Mesenchymal stem cell (in vitro differentiated cells and primary cell): Measurements from ENCODE around the gene UBE2QL1.

Experiments used
- DNase-seq: peaks from one replicate; pipeline ENCODE4 v3.0.0-alpha.2; 2013
- H2AFZ ChIP-seq: one replicate; pipeline ENCODE4 v1.6.1; 2013; ENCODE audit warnings: low read depth, mild to moderate bottlenecking, control low read depth, inconsistent platforms, low read length, moderate library complexity
- H2AK5ac ChIP-seq: 2 replicates; pipeline ENCODE4 v1.6.1; 2013; ENCODE audit warnings: low read length, moderate library complexity, mild to moderate bottlenecking, inconsistent platforms; ENCODE audit not compliant: severe bottlenecking
- H2BK120ac ChIP-seq: one replicate; pipeline ENCODE4 v1.6.1; 2013; ENCODE audit warnings: low read depth, mild to moderate bottlenecking, inconsistent platforms, low read length, moderate library complexity
- H2BK12ac ChIP-seq, 2 experiments: one replicate each; pipeline ENCODE4 v1.6.1; 2013; ENCODE audit warnings: inconsistent platforms in 2 of 2, low read length in 2 of 2, mild to moderate bottlenecking in 2 of 2, moderate library complexity in 2 of 2, control low read depth in 1 of 2
- H2BK15ac ChIP-seq: one replicate; pipeline ENCODE4 v1.6.1; 2013; ENCODE audit warnings: mild to moderate bottlenecking, low read depth, inconsistent platforms; ENCODE audit not compliant: poor library complexity, severe bottlenecking
- H2BK5ac ChIP-seq: 2 replicates; pipeline ENCODE4 v1.6.1; 2013; ENCODE audit warnings: low read depth, mild to moderate bottlenecking, low read length, control low read depth, inconsistent platforms; ENCODE audit not compliant: poor library complexity, severe bottlenecking
- H3K14ac ChIP-seq, 2 experiments: one replicate each; pipeline ENCODE4 v1.6.1; 2013; ENCODE audit warnings: inconsistent platforms in 2 of 2, low read length in 2 of 2, control low read depth in 1 of 2, mild to moderate bottlenecking in 1 of 2, moderate library complexity in 1 of 2
- H3K18ac ChIP-seq, 2 experiments: one replicate each; pipeline ENCODE4 v1.6.1; 2013; ENCODE audit warnings: inconsistent platforms in 2 of 2, low read length in 2 of 2, control low read depth in 1 of 2, low read depth in 1 of 2, mild to moderate bottlenecking in 1 of 2
- H3K23ac ChIP-seq, 2 experiments: one replicate each; pipeline ENCODE4 v1.6.1; 2013; ENCODE audit warnings: inconsistent platforms in 2 of 2, low read length in 2 of 2, mild to moderate bottlenecking in 2 of 2, moderate library complexity in 2 of 2, control low read depth in 1 of 2
- H3K27ac ChIP-seq: 2 replicates; pipeline ENCODE4 v1.5.1; 2013; ENCODE audit warnings: mild to moderate bottlenecking, moderate library complexity, low read length, control low read depth, inconsistent platforms; ENCODE audit not compliant: poor library complexity, severe bottlenecking
- H3K27me3 ChIP-seq, 2 experiments: 2 replicates each; pipeline versions ENCODE4 v1.6.1 to v1.7.0; 2013; ENCODE audit warnings: low read length in 2 of 2, mild to moderate bottlenecking in 2 of 2, moderate library complexity in 2 of 2, control low read depth in 1 of 2, inconsistent platforms in 1 of 2; ENCODE audit not compliant: control insufficient read depth in 1 of 2, insufficient read depth in 1 of 2
- H3K36me3 ChIP-seq, 2 experiments: 2 replicates each; pipeline versions ENCODE4 v1.6.1 to v1.7.0; 2013; ENCODE audit warnings: low read length in 2 of 2, control low read depth in 1 of 2, inconsistent platforms in 1 of 2, low read depth in 1 of 2, mild to moderate bottlenecking in 1 of 2; ENCODE audit not compliant: insufficient read depth in 2 of 2, control insufficient read depth in 1 of 2
- H3K4ac ChIP-seq, 2 experiments: one replicate each; pipeline ENCODE4 v1.6.1; 2013; ENCODE audit warnings: inconsistent platforms in 2 of 2, low read length in 2 of 2, mild to moderate bottlenecking in 2 of 2, moderate library complexity in 2 of 2, control low read depth in 1 of 2, low read depth in 1 of 2
- H3K4me1 ChIP-seq: 2 replicates; pipeline ENCODE4 v1.6.1; 2013; ENCODE audit warnings: low read depth, low read length, control low read depth; ENCODE audit not compliant: control insufficient read depth, insufficient read depth
- H3K4me2 ChIP-seq: 2 replicates; pipeline ENCODE4 v1.6.1; 2013; ENCODE audit warnings: low read length, mild to moderate bottlenecking, inconsistent platforms; ENCODE audit not compliant: poor library complexity, severe bottlenecking
- H3K4me3 ChIP-seq, 2 experiments: 2 replicates each; pipeline versions ENCODE4 v1.5.1 to v1.7.0; 2013; ENCODE audit warnings: low read length in 2 of 2, mild to moderate bottlenecking in 2 of 2, control low read depth in 1 of 2, low read depth in 1 of 2; ENCODE audit not compliant: insufficient read depth in 1 of 2
- H3K79me1 ChIP-seq: replicated peaks from 2 replicates; pipeline ENCODE4 v1.6.1; 2013; ENCODE audit warnings: mild to moderate bottlenecking, control low read depth, low read length, inconsistent platforms; ENCODE audit not compliant: poor library complexity, severe bottlenecking
- H3K9ac ChIP-seq: 2 replicates; pipeline ENCODE4 v1.7.0; 2013; ENCODE audit warnings: mild to moderate bottlenecking, low read length, moderate library complexity
- H3K9me3 ChIP-seq: 2 replicates; pipeline ENCODE4 v1.7.0; 2013; ENCODE audit warnings: mild to moderate bottlenecking, low read length; ENCODE audit not compliant: control insufficient read depth
- H4K8ac ChIP-seq: one replicate; pipeline ENCODE4 v1.6.1; 2013; ENCODE audit warnings: inconsistent platforms, mild to moderate bottlenecking, low read length, moderate library complexity
- H4K91ac ChIP-seq: one replicate; pipeline ENCODE4 v1.6.1; 2013; ENCODE audit warnings: mild to moderate bottlenecking, low read length, inconsistent platforms
- WGBS: methylation state at CpG from one replicate; pipeline ENCODE4 v1.1.7; 2013; ENCODE audit warnings: mixed read lengths; 5-methylcytosine and 5-hydroxymethylcytosine counted together

The UBE2QL1 gene

GRCh38 chr5:6430418-6431028, 18.1 kb upstream of the UBE2QL1 start:
- Histone ChIP-seq H2AFZ (no peak overlapping the region), H3K18ac (no peak overlapping the region), H3K36me3 (no peaks in the 10 kb centered on the region), H3K9me3 (no peaks in the 10 kb centered on the region), H2BK5ac (no peak overlapping the region), H4K8ac (no peak overlapping the region), H3K27me3 (peaks cover 0 to 32% of the 10 kb centered on the region in 2 experiments), H3K79me1 (no peaks in the 10 kb centered on the region), H2BK15ac (no peak overlapping the region), H3K4me2 (no peak overlapping the region), H2BK120ac (no peak overlapping the region), H2AK5ac (no peak overlapping the region), H3K14ac (no peak overlapping the region), H3K4ac (no peak overlapping the region), H3K27ac (no peak overlapping the region), H3K4me3 (no peak overlapping the region), H3K4me1 (no peaks in the 10 kb centered on the region), H3K23ac (no peak overlapping the region), H2BK12ac (no peak overlapping the region), H4K91ac (no peak overlapping the region), H3K9ac (no peak overlapping the region)
- no peak for DNase-seq
- 72% methylated on average over 8 of the region's 10 CpGs for WGBS

- no peak for DNase-seq
- H3K23ac ChIP-seq, result no peak overlapping the region
- H4K8ac ChIP-seq, result no peak overlapping the region
- no peak overlapping the region for H2AK5ac ChIP-seq
- no peak overlapping the region for H2BK5ac ChIP-seq
- H3K4me2 ChIP-seq, result no peak overlapping the region
- no peak overlapping the region for H2BK120ac ChIP-seq
- 56% methylated on average over 4 of the region's 6 CpGs for WGBS
- no peak overlapping the region for H3K27ac ChIP-seq
- no peak overlapping the region for H2BK12ac ChIP-seq
- H3K4me3 ChIP-seq, result no peak overlapping the region
- H3K79me1 ChIP-seq, result no peaks in the 10 kb centered on the region
- H3K9ac ChIP-seq, result no peak overlapping the region
- H3K27me3 ChIP-seq, result peaks cover 0 to 34% of the 10 kb centered on the region in 2 experiments
- no peak overlapping the region for H2BK15ac ChIP-seq
- no peak overlapping the region for H3K4ac ChIP-seq
- no peak overlapping the region for H2AFZ ChIP-seq
- no peaks in the 10 kb centered on the region for H3K4me1 ChIP-seq
- H3K9me3 ChIP-seq, result no peaks in the 10 kb centered on the region
- no peaks in the 10 kb centered on the region for H3K36me3 ChIP-seq
- H3K14ac ChIP-seq, result no peak overlapping the region
- no peak overlapping the region for H3K18ac ChIP-seq
- H4K91ac ChIP-seq, result no peak overlapping the region
These were observed 17.2 kb upstream of the UBE2QL1 start for GRCh38 chr5:6431214-6432195.

- H3K9me3 ChIP-seq, result no peaks in the 10 kb centered on the region
- no peak overlapping the region for H3K4me2 ChIP-seq
- no peak overlapping the region for H3K9ac ChIP-seq
- no peak overlapping the region for H3K4me3 ChIP-seq
- H4K91ac ChIP-seq, result no peak overlapping the region
- no peak overlapping the region for H2BK5ac ChIP-seq
- DNase-seq, result no peak
- no peak overlapping the region for H2AFZ ChIP-seq
- H3K18ac ChIP-seq, result no peak overlapping the region
- no peak overlapping the region for H2BK12ac ChIP-seq
- no peak overlapping the region for H2AK5ac ChIP-seq
- no peak overlapping the region for H4K8ac ChIP-seq
- H3K14ac ChIP-seq, result no peak overlapping the region
- no peak overlapping the region for H3K23ac ChIP-seq
- no peak overlapping the region for H3K27ac ChIP-seq
- no peak overlapping the region for H3K4ac ChIP-seq
- H3K79me1 ChIP-seq, result no peaks in the 10 kb centered on the region
- H2BK15ac ChIP-seq, result no peak overlapping the region
- H2BK120ac ChIP-seq, result no peak overlapping the region
- no peaks in the 10 kb centered on the region for H3K36me3 ChIP-seq
- H3K4me1 ChIP-seq, result no peaks in the 10 kb centered on the region
- peaks cover 0 to 34% of the 10 kb centered on the region in 2 experiments for H3K27me3 ChIP-seq
- WGBS, result 62% methylated on average over 9 of the region's 9 CpGs
These were observed 16.5 kb upstream of the UBE2QL1 start for GRCh38 chr5:6432206-6432605.

GRCh38 chr5:6434731-6435130, 13.9 kb upstream of the UBE2QL1 start:
- Histone ChIP-seq H3K36me3 (no peaks in the 10 kb centered on the region), H3K79me1 (no peaks in the 10 kb centered on the region), H3K4ac (no peak overlapping the region), H4K8ac (no peak overlapping the region), H2BK15ac (no peak overlapping the region), H3K14ac (no peak overlapping the region), H2BK5ac (no peak overlapping the region), H2BK12ac (no peak overlapping the region), H3K23ac (no peak overlapping the region), H3K27me3 (peaks cover 0 to 31% of the 10 kb centered on the region in 2 experiments), H3K27ac (no peak overlapping the region), H2AFZ (no peak overlapping the region), H3K4me3 (no peak overlapping the region), H3K4me2 (no peak overlapping the region), H3K18ac (no peak overlapping the region), H3K9ac (no peak overlapping the region), H4K91ac (no peak overlapping the region), H2BK120ac (no peak overlapping the region), H2AK5ac (no peak overlapping the region), H3K9me3 (no peaks in the 10 kb centered on the region), H3K4me1 (no peaks in the 10 kb centered on the region)
- 72% methylated on average over 14 of the region's 14 CpGs for WGBS
- DNase-seq, result no peak
